Neural cell (in vitro differentiated cells): ENCODE measurements around the gene IL36A. TPM values are rescaled to one million over a fixed set of nuclear protein-coding genes. Genes with fewer than 3 reads are reported as not detected.

Experiments
- H2AFZ ChIP-seq: fragments of 200-600, 300-800 bp; sonication (generic), shearing (Covaris generic); 2 replicates; pipeline ENCODE4 v1.6.0; 2014; ENCODE audit warnings: low read depth, mild to moderate bottlenecking, antibody characterized with exemption, low read length, moderate library complexity
- H3F3A ChIP-seq: fragments of 200-600 bp; shearing (Covaris generic); 2 replicates; pipeline ENCODE4 v1.6.1; 2016; ENCODE audit warnings: mild to moderate bottlenecking, moderate library complexity, mixed read lengths, antibody characterized with exemption, low read length; ENCODE audit not compliant: insufficient read depth, poor library complexity, severe bottlenecking
- H3K27ac ChIP-seq: fragments of 200-600, 300-800 bp; sonication (generic), shearing (Covaris generic); 2 replicates; pipeline ENCODE4 v1.5.1; 2014; ENCODE audit warnings: mild to moderate bottlenecking, low read length, moderate library complexity
- H3K27me3 ChIP-seq: fragments of 300-800, 200-600 bp; sonication (generic), shearing (Covaris generic); 2 replicates; pipeline ENCODE4 v1.6.0; 2014; ENCODE audit warnings: mild to moderate bottlenecking, low read depth, low read length, moderate library complexity; ENCODE audit not compliant: insufficient read depth
- H3K36me3 ChIP-seq: fragments of 300-800, 200-600 bp; sonication (generic), shearing (Covaris generic); 2 replicates; pipeline ENCODE4 v1.5.1; 2014; ENCODE audit warnings: mild to moderate bottlenecking, antibody characterized with exemption, low read length, moderate library complexity; ENCODE audit not compliant: insufficient read depth
- H3K4me2 ChIP-seq: fragments of 300-800, 200-600 bp; sonication (generic), shearing (Covaris generic); 2 replicates; pipeline ENCODE4 v1.6.0; 2014; ENCODE audit warnings: mild to moderate bottlenecking, low read length
- H3K4me3 ChIP-seq: fragments of 300-800, 200-600 bp; sonication (generic), shearing (Covaris generic); 2 replicates; pipeline ENCODE4 v1.5.1; 2014; ENCODE audit warnings: mild to moderate bottlenecking, low read length, moderate library complexity
- H3K79me2 ChIP-seq: fragments of 200-600 bp; shearing (Covaris generic); replicated peaks from 2 replicates; pipeline ENCODE4 v1.6.0; 2014; ENCODE audit warnings: mild to moderate bottlenecking, low read length, moderate library complexity; ENCODE audit not compliant: insufficient read depth
- H3K9ac ChIP-seq: fragments of 300-800, 200-600 bp; sonication (generic), shearing (Covaris generic); 2 replicates; pipeline ENCODE4 v1.6.1; 2016; ENCODE audit warnings: mild to moderate bottlenecking, low read length, mixed read lengths
- H3K9me2 ChIP-seq: fragments of 200-600 bp; shearing (Covaris generic); 2 replicates; pipeline ENCODE4 v1.6.1; 2016; ENCODE audit warnings: mild to moderate bottlenecking, low read length, mixed read lengths; ENCODE audit not compliant: insufficient read depth
- H3K9me3 ChIP-seq: fragments of 200-600, 300-800 bp; sonication (generic), shearing (Covaris generic); 2 replicates; pipeline ENCODE4 v1.6.1; 2016; ENCODE audit warnings: mild to moderate bottlenecking, mixed run types, low read length, moderate library complexity, mixed read lengths
- H4K20me1 ChIP-seq: fragments of 200-600 bp; shearing (Covaris generic); 2 replicates; pipeline ENCODE4 v1.6.1; 2016; ENCODE audit warnings: mild to moderate bottlenecking, mixed run types; ENCODE audit not compliant: insufficient read depth
- CTCF ChIP-seq: fragments of 450-650 bp; IDR thresholded peaks from 2 replicates; pipeline ENCODE4 v1.5.1; 2014; ENCODE audit warnings: antibody characterized with exemption, mild to moderate bottlenecking, moderate library complexity; ENCODE audit not compliant: poor library complexity, severe bottlenecking
- EP300 ChIP-seq: fragments of 450-650 bp; conservative IDR thresholded peaks from 2 replicates; pipeline ENCODE4 v1.6.1; 2014; ENCODE audit warnings: antibody characterized with exemption, mild to moderate bottlenecking, moderate library complexity; ENCODE audit not compliant: poor library complexity, severe bottlenecking
- EZH2 ChIP-seq: fragments of 200-600, 300-800 bp; shearing (Covaris generic), sonication (generic); IDR thresholded peaks from 2 replicates; pipeline ENCODE4 v1.6.1; 2014; ENCODE audit warnings: antibody characterized with exemption, low read length, borderline replicate concordance, mild to moderate bottlenecking; ENCODE audit not compliant: insufficient read depth, poor library complexity, severe bottlenecking
- MXI1 ChIP-seq: fragments of 450-650 bp; conservative IDR thresholded peaks from 2 replicates; pipeline ENCODE4 v1.6.1; 2014; ENCODE audit warnings: antibody characterized with exemption, mild to moderate bottlenecking; ENCODE audit not compliant: poor library complexity, severe bottlenecking
- POLR2AphosphoS5 ChIP-seq: IDR thresholded peaks from 2 replicates; pipeline ENCODE4 v1.6.1; 2012
- RAD21 ChIP-seq: fragments of 450-650 bp; conservative IDR thresholded peaks from 2 replicates; pipeline ENCODE4 v1.6.1; 2014; ENCODE audit warnings: antibody characterized with exemption, mild to moderate bottlenecking, moderate library complexity
- REST ChIP-seq: IDR thresholded peaks from 2 replicates; pipeline ENCODE4 v1.6.1; 2012; ENCODE audit warnings: borderline replicate concordance
- SMC3 ChIP-seq: fragments of 450-650 bp; conservative IDR thresholded peaks from 2 replicates; pipeline ENCODE4 v1.6.1; 2014; ENCODE audit warnings: antibody characterized with exemption, mild to moderate bottlenecking, moderate library complexity; ENCODE audit not compliant: poor library complexity
- TAF1 ChIP-seq: IDR thresholded peaks from 2 replicates; pipeline ENCODE4 v1.6.1; 2012; ENCODE audit warnings: low read depth
- polyA plus RNA-seq: library from polyadenylated mRNA; depleted of rRNA; stranded (reverse); fragments of >200 nt; gene quantifications from 2 replicates; pipeline ENCODE4 v1.2.3, GENCODE V29; 2014

Gene IL36A
- polyA plus RNA-seq, 1 donor from 2014 or later, result not detected

- Histone ChIP-seq H3K4me3 (no peak overlapping the region), H3K79me2 (no peaks in the 10 kb centered on the region), H3K9me3 (no peaks in the 10 kb centered on the region), H2AFZ (no peak overlapping the region), H3K4me2 (no peak overlapping the region), H3K9me2 (no peaks in the 10 kb centered on the region), H3K27ac (no peak overlapping the region), H3F3A (no peaks in the 10 kb centered on the region), H3K9ac (no peak overlapping the region), H3K36me3 (no peaks in the 10 kb centered on the region), H3K27me3 (no peaks in the 10 kb centered on the region), H4K20me1 (no peaks in the 10 kb centered on the region)
- TF ChIP-seq EP300, result no peak
- no peak for TF ChIP-seq RAD21
- TF ChIP-seq MXI1, result no peak
- no peak for TF ChIP-seq SMC3
- no peak for TF ChIP-seq CTCF
- TF ChIP-seq POLR2AphosphoS5, result no peak
- no peak for TF ChIP-seq REST
- no peak for TF ChIP-seq TAF1
- TF ChIP-seq EZH2, result no peak
These were observed 4.4 kb downstream of the IL36A start for GRCh38 chr2:113009622-113010021.

GRCh38 chr2:113010088-113010487, 4.8 kb downstream of the IL36A start:
- no peaks in the 10 kb centered on the region for H3K36me3 ChIP-seq
- no peaks in the 10 kb centered on the region for H4K20me1 ChIP-seq
- H3K4me3 ChIP-seq, result no peak overlapping the region
- no peak overlapping the region for H2AFZ ChIP-seq
- no peaks in the 10 kb centered on the region for H3K9me3 ChIP-seq
- no peak overlapping the region for H3K4me2 ChIP-seq
- H3K9ac ChIP-seq, result no peak overlapping the region
- TF ChIP-seq REST (no peak), RAD21 (no peak)
- H3F3A ChIP-seq, result no peaks in the 10 kb centered on the region
- no peak overlapping the region for H3K27ac ChIP-seq
- no peaks in the 10 kb centered on the region for H3K79me2 ChIP-seq
- H3K27me3 ChIP-seq, result no peaks in the 10 kb centered on the region
- H3K9me2 ChIP-seq, result no peaks in the 10 kb centered on the region
